NCI-H187 (cell line): ENCODE results near the gene RAVER2.

ENCODE experiments used
- DNase-seq, 2 experiments: peaks; one replicate each; lab custom pipeline; 2025; lab: John Stamatoyannopoulos, UW

The RAVER2 gene

DNA sequence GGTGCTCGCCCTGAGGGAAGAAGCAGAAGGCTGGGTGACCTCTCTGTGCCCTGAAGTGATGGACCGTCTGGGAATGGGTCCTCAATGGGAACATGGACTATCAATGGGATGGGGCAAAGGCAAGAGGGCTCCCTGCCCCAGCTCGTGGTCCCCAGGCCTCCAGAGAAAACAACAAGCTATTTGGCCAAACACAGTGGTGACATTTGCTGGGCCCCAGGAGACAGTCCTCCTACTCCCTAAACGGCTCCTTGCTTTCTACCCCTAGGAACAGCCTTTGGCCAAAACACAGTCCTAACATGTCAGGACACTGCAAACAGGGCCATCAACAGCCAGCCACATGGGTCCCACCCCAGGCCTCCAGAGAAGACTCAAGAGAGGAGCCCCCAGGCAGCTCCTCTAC is 102.8 kb downstream of the RAVER2 start:
- DNase-seq: no peak

DNA sequence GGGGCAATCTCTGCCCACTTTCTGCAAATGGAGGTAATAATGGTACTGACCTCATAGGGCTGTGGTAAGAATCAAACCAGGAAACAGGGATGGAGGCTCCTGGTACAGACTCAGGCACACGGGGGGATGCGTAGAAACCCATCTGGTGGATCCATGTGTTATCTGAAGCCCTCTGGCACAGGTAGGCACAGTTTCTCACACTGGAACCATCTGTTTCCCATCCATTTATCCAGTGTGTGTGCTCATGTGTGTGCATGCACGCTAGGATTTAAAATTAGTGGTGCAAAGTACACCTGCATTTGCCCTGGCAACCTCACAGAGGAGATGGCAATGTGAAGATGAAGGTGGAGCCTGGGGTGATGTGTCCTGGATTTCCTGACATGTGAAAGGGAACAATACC is 103.3 kb downstream of the RAVER2 start:
- DNase-seq: no peak

DNA sequence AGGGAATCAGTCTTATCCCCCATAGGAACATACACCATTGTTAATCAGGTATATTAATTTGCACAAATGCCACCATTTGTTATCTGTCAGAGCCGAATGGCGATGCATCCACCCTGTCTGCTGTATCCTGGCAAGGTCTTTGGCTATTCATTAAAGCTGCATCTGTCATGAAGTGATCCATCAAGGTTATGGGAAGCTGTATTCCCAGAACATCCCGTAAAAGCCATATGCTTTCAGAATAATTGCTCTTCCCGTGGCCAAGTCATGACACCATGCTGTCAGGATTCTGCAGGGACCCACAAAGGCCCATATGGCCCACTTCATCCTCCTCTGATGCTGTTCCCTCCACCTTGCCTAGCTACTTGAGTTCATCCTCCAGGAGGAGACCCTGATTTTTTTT is 103.9 kb downstream of the RAVER2 start:
- no peak for DNase-seq

DNA sequence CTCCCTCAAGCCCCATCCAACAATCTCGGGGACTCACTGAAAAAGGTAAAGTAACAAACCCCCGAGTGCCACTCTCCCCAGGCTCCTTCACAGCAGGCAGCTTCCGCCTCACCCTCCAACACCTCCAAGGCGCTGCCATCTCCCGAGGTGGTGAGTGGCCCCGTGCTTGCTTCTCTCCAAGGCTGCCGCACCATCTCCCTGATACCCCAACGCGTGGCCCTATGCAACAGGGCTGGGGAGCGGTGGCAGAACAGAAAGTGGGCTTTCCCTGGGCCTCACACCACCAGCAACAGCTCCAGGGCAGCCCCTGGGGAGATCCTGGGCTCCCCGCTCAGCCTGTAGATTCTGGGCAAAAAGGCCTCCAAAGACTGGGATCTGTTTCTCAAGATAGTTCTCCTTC is 105.1 kb downstream of the RAVER2 start:
- no peak for DNase-seq

DNA sequence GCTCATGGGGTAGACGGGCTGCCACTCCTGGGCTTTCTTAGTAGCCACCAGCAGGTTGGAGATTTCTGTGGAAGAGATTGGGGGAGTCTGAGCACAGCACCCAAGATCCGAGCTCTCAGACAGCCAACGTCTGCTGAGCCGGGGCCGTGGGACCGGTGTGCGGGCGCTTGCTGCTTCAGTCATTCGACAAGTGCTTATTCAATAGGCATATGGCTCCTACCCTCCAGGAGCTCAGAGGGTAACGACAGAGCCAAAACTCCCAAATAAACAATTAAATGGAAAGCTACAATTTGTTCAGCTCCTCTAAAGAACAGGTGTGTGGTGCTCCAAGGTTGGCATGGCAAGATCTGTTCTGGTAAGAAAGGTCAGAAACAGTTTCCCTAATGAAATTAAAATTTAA is 106.0 kb downstream of the RAVER2 start:
- DNase-seq: no peak

DNA sequence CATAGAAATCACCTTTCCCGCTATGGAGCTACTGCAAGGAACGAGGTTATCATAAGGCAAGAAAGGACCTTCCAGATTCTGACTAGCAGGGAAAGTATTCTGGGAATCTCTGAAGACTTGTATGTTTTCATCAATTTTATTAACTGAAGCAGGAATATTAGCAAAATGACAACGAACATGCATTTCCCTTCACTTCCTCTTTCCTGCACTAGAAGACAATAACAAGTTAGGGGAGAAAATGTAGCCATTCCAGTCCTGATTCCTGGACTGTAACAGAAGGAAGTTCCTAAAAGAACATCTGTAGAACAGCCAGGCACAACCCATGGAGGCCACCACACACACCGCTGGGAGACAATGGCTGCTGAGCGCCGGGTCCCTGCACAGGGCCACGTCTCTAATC is 106.8 kb downstream of the RAVER2 start:
- no peak for DNase-seq

DNA sequence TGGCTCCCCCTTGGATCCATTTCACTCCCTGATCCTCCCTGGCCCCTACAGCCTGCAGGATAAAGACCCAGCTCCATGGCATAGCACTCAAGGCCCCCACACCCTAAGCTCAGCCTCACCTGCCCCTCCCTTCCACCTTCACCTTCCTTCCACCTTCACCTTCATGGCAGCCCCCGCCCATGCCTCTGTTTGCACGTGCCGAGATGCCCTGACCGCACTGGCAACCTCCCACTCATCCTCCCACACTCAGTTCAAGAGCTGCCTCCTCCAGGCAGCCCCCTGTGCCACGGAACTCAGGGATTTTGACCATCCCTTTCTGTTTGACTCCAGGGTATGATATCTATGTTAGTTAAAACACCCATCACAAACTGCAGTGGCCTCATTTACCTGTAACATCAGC is 109.8 kb downstream of the RAVER2 start:
- no peak for DNase-seq

DNA sequence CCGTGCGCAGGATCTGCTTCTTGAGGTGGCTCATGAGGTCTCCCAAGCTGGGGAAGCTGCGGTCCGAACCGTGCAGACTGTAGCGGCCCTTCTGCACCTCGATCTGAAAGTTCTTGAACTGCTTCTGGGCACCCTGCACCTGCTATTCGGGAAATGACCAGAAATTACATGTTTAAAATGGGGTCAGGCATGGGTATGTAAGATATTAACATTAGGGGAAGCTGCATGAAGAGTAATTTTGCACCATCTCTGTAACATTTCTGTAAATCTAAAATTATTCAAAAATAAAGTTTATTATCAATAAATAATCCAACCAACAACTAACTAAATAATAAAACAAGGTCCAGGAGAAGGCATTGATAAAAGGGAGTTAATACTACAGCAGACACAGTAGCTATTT is 110.7 kb downstream of the RAVER2 start:
- no peak for DNase-seq

GRCh38 chr1:64856553-64856952 is 111.7 kb downstream of the RAVER2 start:
- DNase-seq: no peak

DNA sequence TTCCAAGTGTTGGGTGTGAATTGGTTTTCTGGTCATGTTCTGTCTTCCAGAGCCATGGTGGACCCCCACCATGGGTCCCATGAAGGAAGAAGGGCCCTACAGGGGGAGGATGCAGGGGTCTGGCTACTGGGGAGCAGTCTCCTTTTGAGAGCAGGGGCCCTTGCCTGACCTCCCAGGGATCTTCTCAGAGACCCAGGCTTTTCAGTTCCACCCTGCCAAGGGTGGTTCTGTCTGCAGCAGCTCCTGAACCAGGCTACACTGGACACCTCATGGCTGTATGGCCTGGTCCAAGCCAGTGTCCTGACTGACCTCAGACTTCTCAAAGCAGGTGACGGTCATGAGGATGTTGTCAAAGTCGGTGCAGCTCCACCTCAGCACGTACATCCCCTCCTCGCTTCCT is 112.5 kb downstream of the RAVER2 start:
- DNase-seq: no peak

DNA sequence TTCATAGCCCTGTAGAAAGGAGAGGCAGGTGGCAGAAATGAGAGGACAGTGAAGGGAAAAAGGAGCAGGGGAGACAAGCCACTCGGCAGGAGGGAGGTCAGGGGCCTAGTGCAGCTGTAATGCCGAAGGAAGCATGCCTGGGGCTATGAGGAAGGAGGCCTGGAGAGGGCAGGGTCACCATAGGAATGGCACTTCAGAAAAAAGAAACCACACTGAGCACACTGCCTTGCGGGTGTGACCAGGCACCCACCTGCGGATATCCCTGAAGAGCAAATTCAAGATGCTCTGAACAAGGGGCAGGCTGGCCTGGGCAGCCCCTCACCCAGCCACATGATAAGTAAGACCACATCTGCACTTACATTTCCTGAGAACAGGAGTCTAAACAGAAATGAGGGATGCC is 116.7 kb downstream of the RAVER2 start:
- DNase-seq: no peak

- no peak for DNase-seq
Measured at GRCh38 chr1:64864018-64864940, 119.4 kb downstream of the RAVER2 start.

DNA sequence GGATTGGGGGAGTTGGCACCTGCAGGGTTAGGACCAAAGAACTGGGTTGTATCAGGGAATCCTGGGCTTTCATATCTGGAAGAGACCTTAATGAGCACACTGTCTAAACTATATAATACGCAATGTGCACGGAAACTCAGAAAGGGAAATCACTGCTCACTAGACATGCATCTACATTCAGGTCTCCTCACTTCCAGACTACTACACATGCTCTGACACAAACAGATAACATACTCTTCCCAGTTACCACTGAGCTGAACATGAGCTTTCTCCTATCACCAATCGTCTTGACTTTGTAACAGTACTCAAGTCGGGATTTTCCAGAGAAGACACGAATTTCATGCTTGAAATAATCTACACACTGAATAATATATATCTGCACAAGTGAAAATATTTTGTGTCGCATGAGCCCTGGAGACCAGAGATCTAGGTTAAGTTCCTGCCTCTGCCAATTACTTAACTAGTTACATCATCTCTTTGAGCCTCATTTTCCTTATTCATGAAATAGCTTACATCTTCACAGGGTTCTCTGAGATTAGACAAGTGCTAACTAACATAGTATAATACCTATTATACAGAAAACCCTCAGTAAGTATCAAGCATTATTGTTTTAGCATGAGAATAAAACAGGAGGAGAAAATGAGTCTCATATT is 120.4 kb downstream of the RAVER2 start:
- no peak for DNase-seq

GRCh38 chr1:64866689-64867088 is 121.8 kb downstream of the RAVER2 start:
- DNase-seq: no peak

- DNase-seq: no peak
Measured at GRCh38 chr1:64867266-64867665, 122.4 kb downstream of the RAVER2 start.

- no peak for DNase-seq
Measured at GRCh38 chr1:64871256-64871655, 126.4 kb downstream of the RAVER2 start.

GRCh38 chr1:64872067-64872466 is 127.2 kb downstream of the RAVER2 start:
- no peak for DNase-seq

GRCh38 chr1:64873576-64873975 is 128.7 kb downstream of the RAVER2 start:
- no peak for DNase-seq

DNA sequence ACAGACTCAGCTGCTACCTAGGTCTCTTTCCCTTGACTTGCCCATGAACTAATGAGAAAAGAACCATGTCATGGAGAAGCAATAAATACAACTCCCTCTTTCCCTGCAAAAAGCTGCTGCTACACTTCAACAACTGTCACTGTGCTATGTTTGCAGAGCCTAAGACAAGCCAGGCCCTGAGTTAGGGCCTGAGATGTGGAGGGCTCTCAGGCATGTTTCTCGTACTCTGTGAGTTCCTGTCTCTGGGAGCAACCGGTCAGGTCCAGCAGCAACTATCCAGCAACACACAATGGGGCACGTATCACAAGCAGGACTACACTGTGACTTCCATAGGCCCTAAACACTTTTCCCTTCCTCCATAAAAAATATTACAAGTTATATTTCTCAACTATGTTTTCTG is 129.8 kb downstream of the RAVER2 start:
- no peak for DNase-seq

DNA sequence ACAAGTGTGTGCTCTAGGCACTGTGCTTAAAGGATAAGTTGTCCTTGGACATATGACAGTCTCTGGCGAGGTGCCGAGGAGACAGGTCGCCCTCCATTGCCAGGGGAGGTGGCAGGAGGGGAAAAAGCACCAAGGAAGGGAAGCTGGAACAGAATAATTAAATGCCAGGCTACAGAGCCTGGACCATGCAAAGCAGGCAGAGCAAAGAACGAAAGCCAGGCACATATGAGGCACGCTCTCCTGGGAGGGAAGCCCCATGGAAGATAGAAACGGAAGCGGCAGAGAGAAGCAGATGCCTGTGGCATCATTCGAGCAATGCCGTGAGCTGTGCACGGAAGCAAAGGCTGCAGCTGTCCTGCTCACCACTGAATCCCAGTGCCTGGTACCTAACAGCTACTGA is 130.2 kb downstream of the RAVER2 start:
- DNase-seq: no peak

DNA sequence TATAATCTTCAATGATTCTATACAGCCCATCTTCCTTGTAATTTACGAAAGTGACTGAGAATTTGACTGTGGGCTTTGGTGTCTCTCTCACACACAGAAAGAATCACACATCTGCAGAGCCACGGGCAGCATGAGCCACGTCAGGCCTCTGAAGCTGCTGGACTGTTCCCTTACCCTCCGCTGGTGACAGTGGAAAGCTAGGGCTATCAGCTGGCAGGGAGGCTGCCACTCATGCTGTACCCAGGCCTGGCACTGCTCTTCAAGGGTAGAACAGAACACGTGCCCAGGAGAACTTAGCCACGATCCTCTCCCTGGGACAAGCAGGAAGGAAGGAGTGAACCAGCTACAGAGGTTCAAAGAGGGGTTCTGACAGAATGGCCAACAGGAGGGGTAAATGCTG is 130.7 kb downstream of the RAVER2 start:
- no peak for DNase-seq

GRCh38 chr1:64877151-64877550 is 132.3 kb downstream of the RAVER2 start:
- no peak for DNase-seq

GRCh38 chr1:64877598-64877997 is 132.7 kb downstream of the RAVER2 start:
- no peak for DNase-seq

DNA sequence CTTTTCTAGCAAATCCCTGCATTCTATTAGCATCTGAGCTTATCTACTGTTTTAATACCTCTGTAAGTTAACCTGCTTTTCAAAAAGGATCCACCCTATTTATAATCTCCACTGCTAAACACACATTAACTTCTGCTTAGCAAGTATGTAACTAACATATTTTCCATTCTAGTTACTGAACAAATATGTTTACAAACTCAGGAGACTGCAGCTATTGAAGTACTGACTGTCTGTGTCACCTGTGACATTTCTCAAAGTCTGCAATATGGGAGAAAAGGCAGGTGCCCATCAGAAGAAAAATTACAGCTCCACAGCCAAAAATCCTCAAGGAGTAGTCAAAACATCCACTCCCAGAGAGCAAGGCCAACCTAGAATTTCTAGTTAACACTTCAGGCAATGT is 133.2 kb downstream of the RAVER2 start:
- no peak for DNase-seq
